Adrenal gland (tissue), 12 donors: ENCODE data around the gene ADSS1. TPM values are rescaled to one million over a fixed set of nuclear protein-coding genes. Genes with fewer than 3 reads are reported as not detected.

ENCODE experiments used
- DNase-seq, 7 donors: peaks; one replicate each; pipeline ENCODE4 v3.0.0-alpha.2; 2019 to 2020
- H3K27ac ChIP-seq, 5 donors: fragments of 200-600 bp; sonication (generic) in 4 of 5; 1 replicate in 3 of 5; 2 replicates in 2 of 5; pipeline versions ENCODE4 v1.5.1 to v1.8.0; 2016 to 2020; ENCODE audit warnings: mild to moderate bottlenecking in 1 of 5
- H3K27me3 ChIP-seq: fragments of 200-600 bp; 2 replicates; pipeline ENCODE4 v1.8.0; 2021
- H3K36me3 ChIP-seq, 2 donors: fragments of 200-600 bp; replicated peaks in 1 of 2; 1 replicate in 1 of 2; 2 replicates in 1 of 2; pipeline versions ENCODE4 v1.5.1 to v1.8.0; 2018 to 2022
- H3K4me1 ChIP-seq, 2 donors: fragments of 200-600 bp; replicated peaks in 1 of 2; 1 replicate in 1 of 2; 2 replicates in 1 of 2; pipeline versions ENCODE4 v1.5.1 to v1.8.0; 2018 to 2021
- H3K4me3 ChIP-seq, 4 donors: fragments of 200-600 bp; sonication (generic) in 3 of 4; one replicate each; pipeline ENCODE4 v1.5.1; 2016 to 2018
- H3K9me3 ChIP-seq, 3 donors: fragments of 200-600 bp; sonication (generic) in 1 of 3; replicated peaks in 1 of 3; 1 replicate in 2 of 3; 2 replicates in 1 of 3; pipeline versions ENCODE4 v1.5.1 to v1.8.0; 2016 to 2021
- CTCF ChIP-seq, 6 experiments: fragments of 450-650 bp in 4 of 6; fragments of 200-600 bp in 2 of 6; sonication (generic) in 1 of 6; IDR thresholded peaks; 1 replicate in 5 of 6; 2 replicates in 1 of 6; pipeline versions ENCODE4 v1.5.1 to v1.8.0; 2016 to 2021; ENCODE audit warnings: antibody characterized with exemption in 6 of 6, mild to moderate bottlenecking in 2 of 6, moderate library complexity in 1 of 6
- POLR2A ChIP-seq, 2 donors: fragments of 450-650 bp; IDR thresholded peaks; one replicate each; pipeline ENCODE4 v1.6.1; 2017; ENCODE audit warnings: antibody characterized with exemption in 2 of 2, mild to moderate bottlenecking in 2 of 2, moderate library complexity in 1 of 2
- WGBS, 4 donors: extraction: QIAGEN DNeasy Blood & Tissue Kit in 2 of 4; methylation state at CpG; one replicate each; pipeline versions ENCODE4 v1.1.5 to v1.1.7; 2013 to 2017; 5-methylcytosine and 5-hydroxymethylcytosine counted together
- intact Hi-C, 2 donors: fragments of 100-400 bp; cut with DNase I; formaldehyde crosslinking; loops; one replicate each; pipeline versions ENCODE4 v1.14.1 to v1.15.0; 2022 to 2023
- microRNA-seq, 3 donors: library from miRNA; unstranded; fragments of <30 nt; microRNA quantifications; one replicate each; pipeline ENCODE4, GENCODE V29; 2017 to 2020
- polyA plus RNA-seq, 3 donors: library from polyadenylated mRNA; stranded (reverse); fragments of 200-250 nt in 2 of 3; fragments of 350-450 nt in 1 of 3; fragmentation: Illumina TruSeq in 1 of 3; extraction: RNeasy Lipid Tissue Mini Kit (QIAGEN cat#74804) in 1 of 3; gene quantifications; one replicate each; pipeline ENCODE4 v1.2.3, GENCODE V29; 2013 to 2014
- small RNA-seq, 2 donors: library from RNA; depleted of rRNA; stranded (forward); fragments of <200 nt; gene quantifications; one replicate each; pipeline ENCODE3, GENCODE V24; 2016
- total RNA-seq, 9 donors: library from RNA; depleted of rRNA in 4 of 9; stranded (reverse); fragments of >200 nt in 4 of 9; fragments of 120-200 nt in 1 of 9; fragmentation: NEBNext Ultra II Directional in 1 of 9; extraction: Animal tissue kit (Norgen Biotek cat#: 25700) in 1 of 9; gene quantifications; one replicate each; pipeline versions ENCODE4 v1.1.0 to v1.2.4, GENCODE V29; 2013 to 2023
- donor health status: healthy with polysubstance abuse.
- donor health status: Bipolar disorder and iron deficiency.
- donor health status: DM: yes; HTN: yes; CAD: no.
- donor health status: DM: no; HTN: no; CAD: no.
- donor health status: DM: no; HTN: no; CAD: no.
- donor health status: DM: yes; HTN: yes; CAD: no.

ADSS1 gene
- total and polyA plus RNA-seq, 12 donors, result 4.0 to 39.1 (median 16.9) TPM

- Histone ChIP-seq H3K4me3 (no peak overlapping the region), H3K27ac (peak overlapping the region in 2 of 5 donors; percentile 80 to 97), H3K36me3 (peaks cover 0 to 4% of the 10 kb centered on the region in 2 donors), H3K27me3 (no peaks in the 10 kb centered on the region), H3K9me3 (no peaks in the 10 kb centered on the region), H3K4me1 (peaks cover 44 to 56% of the 10 kb centered on the region in 2 donors)
- 83 to 92% (median 89%) methylated on average over 3 to 6 of the region's 6 CpGs for WGBS, 4 donors
- TF ChIP-seq POLR2A (IDR thresholded peaks at IDR 0.05) (no peak), CTCF (IDR thresholded peaks at IDR 0.05) (no peak)
- DNase-seq, result no peak
- intact Hi-C loops, result no loop called here
Measured at GRCh38 chr14:104796687-104797081, 72.7 kb downstream of the ADSS1 start.

Small RNA genes within 50 kb of the gene (microRNA-seq; reads per million reads assigned to microRNA genes)
- 0 to 1.7 (median 0.38) reads per million in 3 donors for gene MIR4710

Small RNA genes within 50 kb of the gene (small RNA-seq; reads per million reads assigned to genes)
- gene MIR4710, result 0 reads per million in 2 donors

Other genes with a start within 250 kb of the ADSS1 start
- gene C14orf180, start 144.5 kb upstream of the ADSS1 start, total RNA-seq, result 10 to 100 TPM in 2 of 9 donors, 1 to 10 TPM in 5, under 1 TPM in 2; 0.28 to 17.8 (median 4.7) TPM
- gene C14orf180, start 144.5 kb upstream of the ADSS1 start, polyA plus RNA-seq, result 10 to 100 TPM in 1 of 3 donors, 1 to 10 TPM in 1, under 1 TPM in 1; 0.26 to 16.8 (median 7.1) TPM
- 10 to 100 TPM in 6 of 9 donors, 1 to 10 TPM in 3; 4.3 to 46.5 (median 13.1) TPM for gene TMEM179, start 119.5 kb upstream of the ADSS1 start, total RNA-seq
- 10 to 100 TPM in 2 of 3 donors, 1 to 10 TPM in 1; 4.5 to 76.7 (median 17.9) TPM for gene TMEM179, start 119.5 kb upstream of the ADSS1 start, polyA plus RNA-seq
- 10 to 100 TPM in 8 of 9 donors, 1 to 10 TPM in 1; 8.4 to 72.9 (median 60.7) TPM for gene INF2, start 34.6 kb upstream of the ADSS1 start, total RNA-seq
- gene INF2, start 34.6 kb upstream of the ADSS1 start, polyA plus RNA-seq, result 100 to 1,000 TPM in 2 of 3 donors, 10 to 100 TPM in 1; 16.3 to 217 (median 117) TPM
- 100 to 1,000 TPM in 4 of 9 donors, 10 to 100 TPM in 5; 43.9 to 294 (median 79.6) TPM for gene SIVA1, start 28.9 kb downstream of the ADSS1 start, total RNA-seq
- 100 to 1,000 TPM in 1 of 3 donors, 10 to 100 TPM in 1, 1 to 10 TPM in 1; 2.0 to 120 (median 86.8) TPM for gene SIVA1, start 28.9 kb downstream of the ADSS1 start, polyA plus RNA-seq
- gene AKT1, start 71.5 kb downstream of the ADSS1 start, total RNA-seq, result 100 to 1,000 TPM in 8 of 9 donors, 10 to 100 TPM in 1; 66.4 to 300 (median 191) TPM
- gene AKT1, start 71.5 kb downstream of the ADSS1 start, polyA plus RNA-seq, result 100 to 1,000 TPM in 2 of 3 donors, 10 to 100 TPM in 1; 97.5 to 244 (median 230) TPM
- 10 to 100 TPM in 3 of 9 donors, 1 to 10 TPM in 5, under 1 TPM in 1; 0.61 to 13.9 (median 8.9) TPM for gene ZBTB42, start 76.9 kb downstream of the ADSS1 start, total RNA-seq
- gene ZBTB42, start 76.9 kb downstream of the ADSS1 start, polyA plus RNA-seq, result 1 to 10 TPM; 1.2 to 2.3 (median 1.6) TPM
- 10 to 100 TPM in 8 of 9 donors, 1 to 10 TPM in 1; 2.4 to 25.1 (median 18.9) TPM for gene CEP170B, start 141.0 kb downstream of the ADSS1 start, total RNA-seq
- 10 to 100 TPM in 2 of 3 donors, 1 to 10 TPM in 1; 2.8 to 29.4 (median 13.0) TPM for gene CEP170B, start 141.0 kb downstream of the ADSS1 start, polyA plus RNA-seq
- gene PLD4, start 200.7 kb downstream of the ADSS1 start, total RNA-seq, result 1 to 10 TPM in 2 of 9 donors, under 1 TPM in 4, not detected in 3; 0.30 to 1.9 (median 0.52) TPM
- gene PLD4, start 200.7 kb downstream of the ADSS1 start, polyA plus RNA-seq, result 1 to 10 TPM in 1 of 3 donors, under 1 TPM in 2; 0.37 to 1.0 (median 0.64) TPM